Nephron progenitor cell (in vitro differentiated cells): ENCODE data around the gene ERBB4.

ENCODE experiments used
- DNase-seq: peaks from one replicate; pipeline ENCODE4 v3.0.0; 2021
- H3K27ac Mint-ChIP-seq: 2 replicates; pipeline ENCODE4 v1.8.0; 2021; ENCODE audit warnings: mild to moderate bottlenecking, moderate library complexity, mixed read lengths
- H3K27me3 Mint-ChIP-seq: 2 replicates; pipeline ENCODE4 v1.8.0; 2021; ENCODE audit warnings: mild to moderate bottlenecking, low read depth, mixed read lengths; ENCODE audit not compliant: poor library complexity
- H3K36me3 Mint-ChIP-seq: 2 replicates; pipeline ENCODE4 v1.8.0; 2021; ENCODE audit warnings: low read depth, mixed read lengths
- H3K4me1 Mint-ChIP-seq: 2 replicates; pipeline ENCODE4 v1.8.0; 2021; ENCODE audit warnings: mixed read lengths
- H3K4me3 Mint-ChIP-seq: 2 replicates; pipeline ENCODE4 v1.8.0; 2021; ENCODE audit warnings: mild to moderate bottlenecking, moderate library complexity, mixed read lengths
- H3K9me3 Mint-ChIP-seq: 2 replicates; pipeline ENCODE4 v1.8.0; 2021; ENCODE audit warnings: mild to moderate bottlenecking, moderate library complexity, mixed read lengths
- TF ChIP-seq, protein P1 (sequence below): fragments of 200-600 bp; sonication (generic); IDR thresholded peaks from 2 replicates; pipeline ENCODE4 v1.5.0; 2021; ENCODE audit warnings: antibody characterized with exemption

ERBB4 gene

GRCh38 chr2:212385241-212385640 is 153.4 kb downstream of the ERBB4 start:
- peaks cover 6% of the 10 kb centered on the region for H3K4me1 Mint-ChIP-seq
- H3K36me3 Mint-ChIP-seq = no peaks in the 10 kb centered on the region
- H3K27me3 Mint-ChIP-seq = no peaks in the 10 kb centered on the region
- DNase-seq = no peak
- no peaks in the 10 kb centered on the region for H3K9me3 Mint-ChIP-seq
- H3K4me3 Mint-ChIP-seq = no peak overlapping the region
- no peak overlapping the region for H3K27ac Mint-ChIP-seq
- TF ChIP-seq, protein P1, sequence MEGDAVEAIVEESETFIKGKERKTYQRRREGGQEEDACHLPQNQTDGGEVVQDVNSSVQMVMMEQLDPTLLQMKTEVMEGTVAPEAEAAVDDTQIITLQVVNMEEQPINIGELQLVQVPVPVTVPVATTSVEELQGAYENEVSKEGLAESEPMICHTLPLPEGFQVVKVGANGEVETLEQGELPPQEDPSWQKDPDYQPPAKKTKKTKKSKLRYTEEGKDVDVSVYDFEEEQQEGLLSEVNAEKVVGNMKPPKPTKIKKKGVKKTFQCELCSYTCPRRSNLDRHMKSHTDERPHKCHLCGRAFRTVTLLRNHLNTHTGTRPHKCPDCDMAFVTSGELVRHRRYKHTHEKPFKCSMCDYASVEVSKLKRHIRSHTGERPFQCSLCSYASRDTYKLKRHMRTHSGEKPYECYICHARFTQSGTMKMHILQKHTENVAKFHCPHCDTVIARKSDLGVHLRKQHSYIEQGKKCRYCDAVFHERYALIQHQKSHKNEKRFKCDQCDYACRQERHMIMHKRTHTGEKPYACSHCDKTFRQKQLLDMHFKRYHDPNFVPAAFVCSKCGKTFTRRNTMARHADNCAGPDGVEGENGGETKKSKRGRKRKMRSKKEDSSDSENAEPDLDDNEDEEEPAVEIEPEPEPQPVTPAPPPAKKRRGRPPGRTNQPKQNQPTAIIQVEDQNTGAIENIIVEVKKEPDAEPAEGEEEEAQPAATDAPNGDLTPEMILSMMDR = no peak

- H3K36me3 Mint-ChIP-seq = no peaks in the 10 kb centered on the region
- TF ChIP-seq, protein P1 = no peak
- H3K4me1 Mint-ChIP-seq = peaks cover 6% of the 10 kb centered on the region
- no peaks in the 10 kb centered on the region for H3K27me3 Mint-ChIP-seq
- DNase-seq = no peak
- no peaks in the 10 kb centered on the region for H3K9me3 Mint-ChIP-seq
- H3K27ac Mint-ChIP-seq = no peak overlapping the region
- H3K4me3 Mint-ChIP-seq = no peak overlapping the region
These were observed 154.6 kb downstream of the ERBB4 start for GRCh38 chr2:212384027-212384426.

DNA sequence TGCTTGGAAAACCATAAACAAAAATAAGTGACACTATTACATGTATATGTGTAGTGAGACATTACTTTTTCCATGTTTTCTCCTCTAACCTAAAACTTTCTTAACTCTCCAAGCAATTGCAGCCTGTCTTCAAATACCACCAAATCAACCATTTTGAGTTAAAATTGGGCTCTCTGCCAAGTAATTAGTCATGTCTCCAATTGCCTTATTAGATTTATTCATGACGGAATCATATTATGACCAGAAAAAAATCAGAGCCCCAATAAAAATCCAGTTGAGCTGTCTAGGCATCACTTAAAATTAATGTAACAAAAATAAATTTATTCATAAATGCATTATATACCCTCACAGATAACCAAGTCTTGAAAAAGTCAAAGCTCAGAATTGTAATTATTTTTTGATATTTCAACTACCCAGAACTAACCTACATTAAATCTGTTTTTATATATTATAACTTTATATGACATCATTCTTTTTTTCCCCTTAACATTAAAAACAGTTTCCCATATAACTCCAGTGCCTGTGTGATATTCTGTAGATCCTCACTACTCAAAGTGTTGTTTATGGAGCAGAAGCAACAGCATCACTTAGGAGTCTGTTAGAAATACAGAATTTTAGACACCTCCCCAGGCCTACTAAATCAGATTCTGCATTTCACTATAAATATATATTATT is 157.0 kb downstream of the ERBB4 start:
- Mint-ChIP-seq H3K36me3 (no peaks in the 10 kb centered on the region), H3K9me3 (no peaks in the 10 kb centered on the region), H3K27ac (no peak overlapping the region), H3K27me3 (no peaks in the 10 kb centered on the region), H3K4me3 (no peak overlapping the region), H3K4me1 (no peaks in the 10 kb centered on the region)
- DNase-seq = no peak
- TF ChIP-seq, protein P1 = no peak

DNA sequence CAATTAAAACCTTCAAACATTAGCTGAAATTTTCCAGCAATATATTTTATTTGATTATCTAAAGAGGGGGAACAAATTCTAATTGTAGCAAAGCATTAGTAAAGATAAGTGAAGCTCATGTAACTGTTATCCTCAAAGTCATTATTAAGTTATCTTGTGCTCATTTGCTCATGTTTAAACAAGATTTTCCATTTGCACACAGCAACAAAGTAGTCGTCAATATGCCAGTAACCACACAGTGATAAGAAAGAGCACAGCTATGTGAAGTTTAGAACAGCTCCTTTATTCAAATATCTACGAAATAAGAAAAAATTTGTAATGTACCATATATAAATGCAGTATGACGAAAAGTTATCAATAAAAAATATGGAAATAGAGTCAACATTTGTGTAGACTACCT is 159.5 kb downstream of the ERBB4 start:
- Mint-ChIP-seq H3K4me3 (no peak overlapping the region), H3K9me3 (no peaks in the 10 kb centered on the region), H3K27me3 (no peaks in the 10 kb centered on the region), H3K27ac (no peak overlapping the region), H3K36me3 (no peaks in the 10 kb centered on the region), H3K4me1 (no peaks in the 10 kb centered on the region)
- no peak for DNase-seq
- TF ChIP-seq, protein P1 = no peak

DNA sequence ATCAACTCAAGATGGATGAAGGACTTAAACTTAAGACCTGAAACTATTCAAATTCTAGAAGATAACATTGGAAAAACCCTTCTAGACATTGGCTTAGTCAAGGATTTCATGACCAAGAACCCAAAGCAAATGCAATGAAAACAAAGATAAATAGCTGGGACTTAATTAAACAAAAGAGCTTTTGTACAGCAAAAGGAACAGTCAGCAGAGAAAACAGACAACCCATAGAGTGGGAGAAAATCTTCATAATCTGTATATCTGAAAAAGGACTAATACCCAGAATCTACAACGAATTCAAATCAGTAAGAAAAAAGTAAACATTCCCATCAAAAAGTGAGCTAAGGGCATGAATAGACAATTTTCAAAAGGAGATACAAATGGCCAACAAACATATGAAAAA is 171.2 kb downstream of the ERBB4 start:
- TF ChIP-seq, protein P1 = no peak
- peaks cover 2% of the 10 kb centered on the region for H3K27me3 Mint-ChIP-seq
- no peaks in the 10 kb centered on the region for H3K36me3 Mint-ChIP-seq
- peaks cover 6% of the 10 kb centered on the region for H3K4me1 Mint-ChIP-seq
- no peak for DNase-seq
- no peaks in the 10 kb centered on the region for H3K9me3 Mint-ChIP-seq
- H3K4me3 Mint-ChIP-seq = no peak overlapping the region
- no peak overlapping the region for H3K27ac Mint-ChIP-seq
